ENCODE data around the gene GNA15.
"Not testable (repeated sequence)": the region's sequence is repeated elsewhere in the genome, so short reads cannot be mapped to it uniquely, and the experiment has no call there.

Gene GNA15, protein sequence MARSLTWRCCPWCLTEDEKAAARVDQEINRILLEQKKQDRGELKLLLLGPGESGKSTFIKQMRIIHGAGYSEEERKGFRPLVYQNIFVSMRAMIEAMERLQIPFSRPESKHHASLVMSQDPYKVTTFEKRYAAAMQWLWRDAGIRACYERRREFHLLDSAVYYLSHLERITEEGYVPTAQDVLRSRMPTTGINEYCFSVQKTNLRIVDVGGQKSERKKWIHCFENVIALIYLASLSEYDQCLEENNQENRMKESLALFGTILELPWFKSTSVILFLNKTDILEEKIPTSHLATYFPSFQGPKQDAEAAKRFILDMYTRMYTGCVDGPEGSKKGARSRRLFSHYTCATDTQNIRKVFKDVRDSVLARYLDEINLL

DNA sequence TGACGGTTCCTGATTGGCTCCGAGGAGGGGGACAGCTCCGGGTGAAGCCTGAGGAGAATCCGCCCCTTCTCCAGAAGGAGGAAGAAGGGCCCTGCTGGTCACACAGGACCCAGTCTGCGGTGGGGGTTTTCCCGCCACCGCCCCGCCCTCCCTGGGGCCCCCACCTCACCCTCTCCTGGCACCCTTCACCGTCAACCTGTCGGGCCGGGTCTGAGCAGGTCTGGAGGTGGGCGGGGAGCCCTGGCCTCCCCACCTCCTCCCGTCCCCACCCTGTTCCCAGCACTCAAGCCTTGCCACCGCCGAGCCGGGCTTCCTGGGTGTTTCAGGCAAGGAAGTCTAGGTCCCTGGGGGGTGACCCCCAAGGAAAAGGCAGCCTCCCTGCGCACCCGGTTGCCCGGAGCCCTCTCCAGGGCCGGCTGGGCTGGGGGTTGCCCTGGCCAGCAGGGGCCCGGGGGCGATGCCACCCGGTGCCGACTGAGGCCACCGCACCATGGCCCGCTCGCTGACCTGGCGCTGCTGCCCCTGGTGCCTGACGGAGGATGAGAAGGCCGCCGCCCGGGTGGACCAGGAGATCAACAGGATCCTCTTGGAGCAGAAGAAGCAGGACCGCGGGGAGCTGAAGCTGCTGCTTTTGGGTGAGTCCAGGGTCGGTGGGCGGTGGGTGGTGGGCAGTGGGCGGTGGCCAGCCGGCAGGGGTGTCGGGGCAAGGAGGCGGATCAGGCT is at the start of gene GNA15:
Gene GNA15, plus strand, starts transcription at position 73 of the 723 bp plus-strand sequence. Its CDS starts 418 bp downstream, at position 491.
- FAIRE-seq = no peak

DNA sequence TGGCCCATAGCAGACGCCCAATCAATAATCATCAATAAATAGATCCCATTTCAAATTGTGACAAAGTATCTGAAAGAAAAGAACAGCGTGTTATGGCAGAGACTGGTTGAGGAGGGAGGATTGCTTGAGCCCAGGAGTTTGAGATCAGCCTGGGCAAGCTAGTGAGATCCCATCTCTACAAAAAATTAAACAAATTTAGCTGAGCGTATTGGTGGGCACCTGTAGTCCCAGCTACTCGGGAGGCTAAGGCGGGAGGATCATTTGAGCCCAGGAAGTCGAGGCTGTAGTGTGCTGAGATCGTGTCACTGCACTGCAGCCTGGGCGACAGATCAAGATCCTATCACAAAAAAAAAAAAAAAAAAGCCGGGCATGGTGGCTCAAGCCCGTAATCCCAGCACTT is 48.1 kb upstream of the GNA15 start:
- FAIRE-seq = no peak

DNA sequence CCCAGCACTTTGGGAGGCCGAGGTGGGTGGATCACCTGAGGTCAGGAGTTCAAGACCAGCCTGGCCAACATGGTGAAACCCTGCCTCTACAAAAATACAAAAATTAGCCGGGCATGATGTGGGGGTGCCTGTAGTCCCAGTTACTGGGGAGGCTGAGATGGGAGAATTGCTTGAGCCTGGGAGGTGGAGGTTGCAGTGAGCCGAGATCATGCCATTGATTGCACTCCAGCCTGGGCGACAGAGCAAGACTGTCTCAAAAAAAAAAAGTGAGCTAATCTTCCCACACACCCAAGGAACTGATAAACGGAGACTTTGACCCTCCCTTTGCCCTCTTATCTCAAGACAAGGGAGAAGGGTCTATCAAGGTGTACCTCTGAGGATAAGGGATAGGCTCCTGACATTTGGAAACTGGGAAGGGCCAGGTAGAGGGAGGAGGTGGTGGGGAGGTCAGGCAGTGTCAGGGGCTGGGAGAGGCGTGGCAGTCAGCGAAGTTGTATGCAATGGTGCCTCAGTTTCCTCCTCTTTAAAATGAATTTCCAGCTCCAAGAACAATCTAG is 46.5 kb upstream of the GNA15 start:
- FAIRE-seq = not testable (repeated sequence)

DNA sequence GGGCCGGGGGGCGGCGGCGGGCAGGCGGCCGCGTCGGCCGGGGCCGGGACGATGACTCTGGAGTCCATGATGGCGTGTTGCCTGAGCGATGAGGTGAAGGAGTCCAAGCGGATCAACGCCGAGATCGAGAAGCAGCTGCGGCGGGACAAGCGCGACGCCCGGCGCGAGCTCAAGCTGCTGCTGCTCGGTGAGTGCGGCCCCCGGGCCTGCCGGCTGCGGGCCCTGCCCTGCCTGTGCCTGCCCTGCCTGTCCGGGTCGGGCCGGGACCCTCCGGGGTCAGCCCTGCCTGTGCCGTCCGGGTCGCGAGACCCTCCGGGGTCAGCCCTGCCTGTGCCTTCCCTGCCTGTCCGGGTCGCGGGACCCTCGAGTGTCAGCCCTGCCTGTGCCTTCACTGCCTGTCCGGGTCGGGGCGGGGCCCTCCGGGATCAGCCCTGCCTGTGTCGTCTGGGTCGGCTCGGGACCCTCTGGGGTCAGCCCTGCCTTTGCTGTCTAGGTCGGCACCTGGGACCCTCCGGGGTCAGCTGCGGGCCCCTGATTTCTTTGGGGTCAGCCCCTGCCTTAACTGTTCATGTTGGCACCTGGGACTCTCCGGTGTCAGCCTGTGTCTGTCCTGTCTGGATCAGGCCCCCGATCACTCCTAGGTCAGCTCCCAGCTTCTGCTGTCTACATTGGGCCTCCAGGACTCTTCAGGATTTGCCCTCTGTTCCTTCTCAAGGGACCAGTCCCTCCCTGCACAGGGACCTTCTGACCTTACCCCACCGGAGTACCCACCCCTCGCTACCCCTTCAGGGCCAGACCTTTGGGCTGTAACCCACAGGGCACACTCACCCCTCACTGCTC is 41.0 kb upstream of the GNA15 start:
- no peak for FAIRE-seq

DNA sequence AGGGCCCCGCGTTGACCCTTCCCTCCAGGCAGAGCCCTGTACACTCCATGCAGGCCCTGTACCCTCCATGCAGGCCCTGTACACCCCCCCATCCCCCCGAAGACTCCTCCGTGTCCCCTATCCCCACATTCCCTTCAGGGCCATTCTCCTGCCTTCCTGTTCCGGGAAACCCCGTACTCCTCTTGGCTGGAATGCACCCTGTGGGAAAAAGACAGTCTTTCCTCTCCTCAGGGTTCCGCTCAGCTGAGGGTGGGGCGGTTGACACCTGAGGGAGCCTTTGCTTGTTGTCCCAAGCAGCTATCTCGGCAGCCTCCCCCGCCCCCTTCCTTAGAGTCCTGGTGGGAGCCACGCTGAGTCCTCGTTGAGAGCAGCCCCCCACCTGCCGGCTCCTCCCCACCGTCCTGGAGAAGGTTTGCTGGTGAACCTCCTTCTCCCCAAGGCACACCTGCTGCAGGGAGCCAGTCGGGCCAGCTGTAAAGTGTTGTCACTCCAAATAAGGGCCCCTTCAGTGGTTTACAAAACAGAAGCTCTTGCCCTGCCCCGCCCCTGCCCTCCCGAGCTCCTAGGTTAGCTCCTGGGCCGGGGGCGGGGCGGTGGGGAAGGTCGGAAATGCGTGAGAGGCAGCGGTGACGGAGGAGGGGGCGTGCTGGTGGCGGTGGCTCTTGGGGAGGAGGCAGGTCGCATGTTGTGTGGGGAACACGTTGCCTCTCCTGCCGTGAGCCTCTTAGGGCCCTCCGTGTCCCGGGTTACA is 40.2 kb upstream of the GNA15 start:
- no peak for FAIRE-seq

DNA sequence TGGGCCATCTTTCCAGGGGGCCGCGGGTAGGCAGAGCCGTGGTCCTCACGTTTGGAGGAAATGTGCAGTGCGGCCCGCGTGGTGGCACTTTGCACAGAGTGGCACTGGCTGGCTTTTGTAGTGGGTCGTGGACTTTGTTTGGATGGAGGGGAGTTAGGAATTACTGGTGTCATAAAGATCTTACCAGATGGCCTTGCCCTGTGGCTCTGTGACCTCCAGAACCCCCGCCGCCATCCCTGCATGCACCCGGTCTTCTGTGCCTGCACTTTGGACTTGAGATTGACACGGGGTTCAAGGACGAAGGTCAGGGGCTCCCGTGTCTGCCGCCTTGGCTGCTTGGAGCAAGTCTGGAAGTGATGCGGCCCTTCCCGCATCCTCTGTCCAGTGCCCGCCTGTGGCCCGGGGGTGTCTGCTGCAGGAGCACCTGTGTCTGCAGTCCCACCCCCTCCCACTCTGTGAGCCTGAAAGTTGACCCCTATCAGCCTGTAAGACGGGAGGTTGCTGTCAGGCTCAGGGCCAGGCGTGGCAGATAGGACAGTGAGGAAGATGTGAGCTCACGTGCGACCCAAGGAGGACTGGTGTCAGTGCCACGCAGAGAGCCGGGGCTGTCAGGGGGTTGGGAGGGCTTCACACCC is 39.4 kb upstream of the GNA15 start:
- FAIRE-seq = no peak

DNA sequence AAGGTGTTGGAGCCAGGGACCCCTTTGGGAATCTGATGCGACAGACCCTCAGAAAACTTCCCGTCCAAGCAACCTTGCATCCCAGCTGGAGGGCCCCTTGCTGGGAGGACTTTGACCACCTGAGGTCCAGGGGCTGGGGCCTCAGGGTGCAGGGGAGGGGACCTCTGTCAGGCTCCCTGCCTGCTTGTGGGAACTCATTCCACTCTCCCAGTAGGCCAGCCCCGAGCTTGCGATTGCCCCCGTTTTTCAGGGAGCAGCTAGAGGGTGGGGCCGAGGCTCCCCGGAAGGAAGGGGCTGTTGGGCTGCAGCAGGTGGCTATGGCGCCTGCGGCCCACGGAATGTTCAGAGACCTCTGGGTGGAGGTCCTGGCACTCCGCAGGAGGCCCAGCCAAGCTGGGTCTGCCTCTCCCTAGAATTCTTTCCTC is 38.9 kb upstream of the GNA15 start:
- FAIRE-seq = no peak

DNA sequence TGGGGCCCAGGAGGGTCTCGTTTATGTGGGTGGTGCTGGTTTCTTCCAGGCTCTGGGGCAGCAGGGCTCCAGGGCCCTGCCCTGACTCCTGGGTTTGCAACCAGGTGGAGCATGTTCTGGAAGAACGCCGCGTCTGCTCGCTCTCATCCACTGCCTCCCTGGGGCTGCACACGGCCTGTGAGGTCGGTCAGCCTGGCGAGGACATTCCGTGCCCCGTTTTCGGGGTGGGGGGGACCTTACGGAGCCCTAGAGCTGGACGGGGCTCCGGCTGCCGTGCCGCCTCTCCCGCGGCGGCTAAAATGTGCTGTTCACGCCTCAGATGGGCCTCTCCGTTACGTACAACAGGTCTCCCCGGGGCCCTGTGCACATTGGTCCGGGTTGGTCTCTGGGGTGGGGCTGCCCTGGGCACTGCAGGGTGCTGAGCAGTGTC is 38.4 kb upstream of the GNA15 start:
- FAIRE-seq = no peak

DNA sequence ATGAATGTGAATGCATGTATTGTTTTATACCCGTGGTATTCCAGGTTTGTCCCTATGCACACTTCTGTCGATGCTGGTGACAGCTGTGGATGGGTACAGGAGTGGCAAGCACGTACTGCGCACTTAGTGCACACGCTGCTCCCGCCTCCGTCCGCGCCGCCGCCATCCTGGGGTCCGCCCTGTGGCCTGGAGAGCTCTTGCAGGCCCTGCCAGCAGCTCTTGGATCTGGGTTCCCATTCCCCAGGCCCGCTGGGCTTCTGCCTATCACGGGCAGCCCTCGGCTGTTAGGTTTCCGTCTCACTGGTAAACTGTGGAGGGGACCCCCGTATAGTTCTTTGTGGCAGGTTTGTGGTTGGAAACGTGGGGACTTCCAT is 37.7 kb upstream of the GNA15 start:
- no peak for FAIRE-seq

DNA sequence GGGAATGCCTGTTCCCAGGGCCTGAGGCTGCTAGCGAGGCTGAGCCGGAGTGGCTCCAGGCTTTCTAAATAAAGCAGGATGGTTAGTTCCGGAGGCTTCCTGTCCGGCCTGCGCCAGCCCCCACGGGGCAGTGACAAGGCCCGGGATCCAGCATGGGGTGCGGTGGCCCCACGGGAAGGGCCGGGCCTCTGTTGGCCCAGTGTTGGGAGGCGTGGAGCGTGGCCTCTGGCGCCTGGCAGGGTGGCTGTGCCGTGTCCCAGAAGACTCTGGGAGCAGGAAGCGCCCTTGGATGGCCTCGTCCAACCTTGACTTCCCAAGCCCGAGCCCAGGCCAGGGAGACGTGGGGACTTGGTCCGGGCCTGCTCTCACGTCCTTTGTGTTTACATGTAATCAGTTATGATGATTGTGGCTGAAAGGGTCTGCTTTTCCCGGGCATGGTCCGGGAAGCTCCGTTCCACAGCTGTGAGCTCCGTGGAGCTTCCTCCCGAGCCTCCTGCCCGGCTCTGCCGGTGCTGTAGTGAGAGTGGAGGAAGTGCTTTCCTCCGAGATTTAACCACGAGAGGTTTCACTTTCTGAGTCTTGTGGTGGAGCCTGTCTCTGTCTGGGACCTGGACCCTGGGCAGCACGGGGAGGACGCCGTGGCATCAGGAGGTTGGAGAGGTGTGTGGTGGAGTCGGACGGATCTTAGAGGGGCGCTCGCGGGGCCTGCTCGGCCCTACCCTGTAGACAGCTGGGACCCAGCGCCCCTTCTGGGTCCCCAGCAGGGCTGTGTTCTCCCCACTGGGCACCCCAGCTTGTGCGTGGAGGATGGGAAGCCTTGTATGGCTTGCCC is 37.1 kb upstream of the GNA15 start:
- FAIRE-seq = no peak

DNA sequence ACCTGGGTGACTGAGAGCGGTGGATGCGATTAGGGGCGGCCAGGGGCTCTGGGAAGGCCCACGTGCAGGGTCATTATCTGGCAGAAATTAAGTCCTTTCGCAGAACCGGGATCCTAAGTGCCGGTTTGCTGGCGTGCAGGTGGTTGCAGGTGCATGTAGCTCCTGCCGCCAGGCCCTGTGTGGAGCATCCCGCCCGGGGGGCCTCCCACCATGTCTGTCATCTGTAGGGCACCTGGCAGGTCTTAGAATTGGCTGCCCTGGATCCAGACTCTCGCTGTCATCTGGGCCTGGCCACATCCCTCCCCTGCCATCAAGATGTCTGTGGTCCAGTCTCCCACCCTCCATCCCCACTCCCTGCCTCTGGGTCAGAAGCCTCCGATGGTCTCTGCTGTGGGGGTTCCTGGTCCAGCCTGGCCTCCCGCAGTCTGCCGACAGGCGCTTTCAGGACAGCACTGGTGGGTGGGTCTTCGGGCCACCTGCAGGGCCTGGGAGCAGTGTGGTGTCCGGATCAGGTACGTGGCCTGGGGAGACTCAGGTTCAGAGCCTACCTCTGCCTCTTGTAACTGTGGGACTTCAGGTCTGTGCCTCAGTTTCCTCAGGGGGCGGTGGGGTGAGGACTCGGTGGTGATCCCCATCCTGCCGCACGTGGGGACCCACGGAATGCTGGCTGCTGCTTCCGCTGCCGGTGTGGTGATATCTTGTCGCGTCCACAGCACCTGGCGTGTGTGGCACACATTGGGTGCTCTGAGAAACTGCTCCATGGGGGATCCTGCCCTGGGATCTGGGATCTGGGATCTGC is 36.3 kb upstream of the GNA15 start:
- FAIRE-seq = no peak

DNA sequence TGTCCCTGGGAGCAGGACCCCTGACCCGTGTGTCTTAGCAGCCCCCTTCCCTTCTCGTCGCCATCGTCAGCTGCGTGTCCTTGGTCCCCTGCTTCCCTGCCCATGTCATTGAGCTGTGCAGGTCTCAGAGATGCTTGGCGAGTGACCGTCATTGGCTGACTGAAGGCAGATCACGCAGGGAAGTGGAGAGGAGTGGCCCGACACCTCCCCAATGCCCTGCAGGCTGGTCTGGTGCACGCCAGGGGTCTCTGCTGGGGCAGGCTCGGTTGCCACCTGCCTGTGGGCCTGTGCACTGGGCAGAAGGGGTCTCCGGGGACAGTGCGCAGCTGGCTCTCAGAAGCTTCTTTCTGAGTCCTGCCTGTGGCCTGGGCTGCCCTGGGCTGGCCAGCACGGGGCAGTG is 35.5 kb upstream of the GNA15 start:
- FAIRE-seq = no peak

DNA sequence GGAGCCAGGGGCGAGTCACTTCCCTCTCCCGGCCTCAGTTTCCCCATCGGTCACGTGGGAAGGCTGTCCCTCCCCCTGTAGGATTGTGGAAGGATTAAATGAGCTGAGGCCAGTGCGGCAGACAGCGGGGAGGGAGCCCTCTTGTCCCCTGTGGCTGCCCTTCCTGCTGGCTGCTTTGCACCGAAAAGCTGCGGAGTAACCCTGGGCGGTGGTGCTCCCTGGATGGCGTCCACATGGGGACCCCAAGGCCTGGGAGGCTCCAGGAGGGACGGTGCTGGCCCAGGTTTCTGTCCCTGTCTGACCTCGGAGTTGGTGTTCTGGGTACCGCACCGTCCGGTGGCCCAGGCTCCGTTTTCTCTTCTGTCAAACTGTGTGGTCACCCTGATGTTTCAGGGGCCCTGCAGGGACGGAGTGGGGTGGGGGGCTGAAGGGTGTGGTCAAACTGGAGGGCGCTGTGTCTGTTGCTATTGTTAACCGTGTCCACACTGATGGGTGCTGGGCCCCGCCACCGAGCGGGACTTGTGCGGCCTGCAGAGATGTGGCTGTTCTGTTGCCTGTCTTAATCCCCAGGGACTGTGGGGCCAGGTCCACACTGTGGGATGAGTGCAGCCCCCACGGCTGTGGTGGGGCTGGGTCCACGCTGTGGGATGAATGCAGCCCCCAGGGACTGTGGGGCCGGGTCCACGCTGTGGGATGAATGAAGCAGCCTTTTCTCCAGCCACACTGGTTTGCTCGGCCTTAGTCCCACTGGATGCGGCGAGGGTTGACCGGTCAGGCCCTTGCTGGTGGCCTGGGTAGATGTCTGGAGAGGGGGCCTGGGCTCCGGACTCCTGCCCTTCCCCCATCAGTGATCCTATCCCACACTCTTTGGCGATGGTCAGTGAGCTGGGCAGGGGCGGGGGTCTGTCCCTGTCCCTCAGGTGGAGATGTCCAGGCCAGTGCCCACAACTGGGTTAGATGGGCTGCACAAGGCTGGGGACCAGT is 34.8 kb upstream of the GNA15 start:
- FAIRE-seq = no peak

DNA sequence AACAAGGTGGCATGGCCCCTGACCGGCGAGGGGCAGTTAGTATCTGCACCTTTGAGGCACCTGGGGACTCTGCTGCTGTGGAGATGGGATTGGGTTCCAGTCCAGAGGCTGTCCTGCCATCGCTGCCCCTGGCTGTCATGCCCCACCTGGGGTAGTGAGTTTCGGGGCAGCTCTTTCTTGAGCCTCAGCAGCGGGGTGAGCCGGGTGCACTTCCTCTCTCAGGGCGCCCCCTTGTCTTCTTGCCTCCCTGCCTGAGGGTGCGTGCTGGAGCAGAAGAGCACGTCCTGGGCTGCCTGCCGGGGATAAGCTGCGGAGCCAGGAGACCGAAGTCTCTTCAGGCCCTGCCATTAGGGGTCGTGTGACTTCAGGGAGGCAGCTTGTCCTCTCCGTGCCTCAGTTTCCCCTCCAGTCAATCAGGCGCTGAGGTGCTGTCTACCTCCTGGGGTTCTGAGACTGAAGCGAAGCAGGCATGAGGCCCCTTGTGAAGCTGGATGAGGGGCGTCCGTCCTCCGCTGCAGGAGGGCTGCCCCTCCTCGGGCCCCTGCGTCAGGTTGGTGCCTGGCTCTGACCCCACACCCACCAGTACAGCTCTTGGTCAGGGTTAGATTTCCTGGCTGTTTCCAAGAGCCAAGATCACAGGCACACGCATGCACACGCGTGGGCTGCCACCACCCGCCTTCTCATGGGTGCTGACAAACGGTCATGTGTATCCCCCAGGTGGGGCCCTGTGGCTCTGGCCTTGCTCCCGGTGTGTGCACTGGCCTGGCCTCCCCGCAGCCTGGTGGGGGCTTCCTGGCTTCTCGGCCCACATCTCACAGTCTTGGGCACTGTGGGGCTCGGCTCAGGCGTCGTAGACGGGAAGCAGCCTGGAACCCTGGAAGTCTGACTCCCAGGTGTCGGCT is 33.3 kb upstream of the GNA15 start:
- FAIRE-seq = no peak

DNA sequence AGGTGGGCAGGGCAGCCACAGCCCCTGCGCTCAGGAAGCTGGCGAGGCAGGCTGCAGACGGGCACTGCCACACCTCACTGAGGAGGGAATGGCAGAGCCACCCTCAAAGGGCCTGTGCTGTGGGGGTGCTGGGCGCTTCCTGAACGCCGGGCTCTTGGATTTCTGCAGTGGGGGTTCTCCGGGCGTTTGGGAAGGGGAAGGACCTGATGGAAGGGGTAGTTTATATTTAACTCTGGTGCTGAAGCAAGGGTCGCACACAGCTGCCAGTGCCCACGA is 31.2 kb upstream of the GNA15 start:
- no peak for FAIRE-seq

DNA sequence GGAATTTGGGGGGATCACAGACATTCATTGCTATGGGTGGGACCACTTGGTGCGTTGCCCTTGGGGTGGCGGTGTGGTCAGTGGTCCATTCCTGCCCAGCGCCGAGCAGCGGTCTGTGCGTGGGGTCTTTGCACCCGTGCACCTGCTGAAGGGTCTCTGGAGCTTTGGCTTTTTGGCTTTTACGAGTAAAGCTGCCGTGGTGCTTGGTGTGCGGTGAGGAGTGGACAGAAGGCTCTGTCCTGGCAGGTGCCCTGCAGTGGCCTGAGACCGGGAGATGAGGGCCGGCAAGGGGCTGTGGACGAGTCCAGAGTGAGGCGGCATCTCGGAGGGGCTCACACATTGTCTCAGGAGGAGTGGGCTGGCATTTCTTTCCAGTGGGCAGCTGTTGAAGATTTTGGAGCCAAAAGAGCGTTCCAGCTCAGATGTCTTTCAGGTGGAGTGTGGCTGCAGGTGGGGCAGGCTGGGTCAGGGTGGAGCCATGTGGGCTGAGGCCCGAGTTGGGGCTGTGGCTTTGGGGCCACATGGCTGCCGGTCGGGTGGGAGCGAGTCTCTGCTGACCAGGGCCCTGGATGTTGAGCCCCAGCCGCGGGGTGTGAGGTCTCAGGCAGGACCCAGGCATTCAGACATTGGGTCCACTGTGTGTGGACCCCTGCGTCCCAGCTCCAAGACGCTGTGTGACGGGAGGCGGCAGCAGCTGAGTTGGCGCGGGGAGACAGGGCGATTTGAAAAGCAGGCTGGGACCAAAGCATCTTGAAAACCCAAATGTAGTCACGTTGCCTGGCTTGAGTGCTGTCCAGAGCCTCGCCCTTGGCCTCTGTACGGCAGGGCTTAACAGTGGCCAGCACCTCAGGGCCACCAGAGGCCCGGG is 30.0 kb upstream of the GNA15 start:
- no peak for FAIRE-seq

Measured in endometrium (tissue), 2 donors.